ENCODE data around the gene NSUN2. TPM values are rescaled to one million over a fixed set of nuclear protein-coding genes. Genes with fewer than 3 reads are reported as not detected.

NSUN2 gene
- total RNA-seq, 1 experiment from 2014 or later, result 90.7 TPM

DNA sequence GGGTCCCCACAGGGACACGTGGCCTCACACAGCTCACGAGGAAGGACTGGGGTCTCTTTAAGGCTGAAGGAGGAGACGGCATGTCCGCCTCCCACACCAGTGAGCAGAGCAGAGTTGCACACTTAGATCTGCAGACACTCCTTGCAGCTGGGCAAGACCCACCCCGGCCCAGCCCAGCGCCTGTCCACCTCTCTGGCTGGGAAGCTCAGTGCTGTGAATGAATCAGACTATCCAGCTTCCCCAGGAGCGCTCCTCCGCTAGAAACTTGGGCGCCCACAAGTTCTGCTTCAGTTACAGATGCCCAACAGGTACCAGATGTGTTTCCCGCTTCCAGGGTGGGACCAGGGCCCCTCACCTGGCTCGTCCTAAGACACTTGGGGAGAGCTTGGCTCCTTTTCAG, 78.9 kb downstream of the NSUN2 start:
- H3K36me3 Mint-ChIP-seq (ENCODE audit: insufficient read depth, unreplicated experiment), result no peaks in the 10 kb centered on the region
- intact Hi-C loops (cut with micrococcal nuclease; ENCODE audit: unreplicated experiment), result no loop called here
- no peak for DNase-seq
- peaks cover 60% of the 10 kb centered on the region for H3K27me3 Mint-ChIP-seq (ENCODE audit: unreplicated experiment)
- CTCF ChIA-PET, result no interaction called here
- H3K27ac Mint-ChIP-seq (ENCODE audit: unreplicated experiment), result no peak overlapping the region
- no peak for TF ChIP-seq CTCF (IDR thresholded peaks at IDR 0.05; ENCODE audit: unreplicated experiment)
- no TSS peak for BruUV-seq (replicated peaks)
- H3K4me3 Mint-ChIP-seq (ENCODE audit: low read depth, unreplicated experiment), result no peak overlapping the region
- no peaks in the 10 kb centered on the region for H3K4me1 Mint-ChIP-seq (ENCODE audit: low read depth, unreplicated experiment)
- peaks cover 3% of the 10 kb centered on the region for H3K9me3 Mint-ChIP-seq (ENCODE audit: low read depth, unreplicated experiment)

- no peak overlapping the region for H3K4me3 Mint-ChIP-seq (ENCODE audit: low read depth, unreplicated experiment)
- no peak for DNase-seq
- no peaks in the 10 kb centered on the region for H3K4me1 Mint-ChIP-seq (ENCODE audit: low read depth, unreplicated experiment)
- peaks cover 74% of the 10 kb centered on the region for H3K27me3 Mint-ChIP-seq (ENCODE audit: unreplicated experiment)
- CTCF ChIA-PET, result no interaction called here
- no peaks in the 10 kb centered on the region for H3K36me3 Mint-ChIP-seq (ENCODE audit: insufficient read depth, unreplicated experiment)
- intact Hi-C loops (cut with micrococcal nuclease; ENCODE audit: unreplicated experiment), result no loop called here
- no TSS peak for BruUV-seq (replicated peaks)
- TF ChIP-seq CTCF (IDR thresholded peaks at IDR 0.05; ENCODE audit: unreplicated experiment), result no peak
- no peaks in the 10 kb centered on the region for H3K9me3 Mint-ChIP-seq (ENCODE audit: low read depth, unreplicated experiment)
- no peak overlapping the region for H3K27ac Mint-ChIP-seq (ENCODE audit: unreplicated experiment)
These were observed 80.2 kb downstream of the NSUN2 start for GRCh38 chr5:6552612-6553011.

DNA sequence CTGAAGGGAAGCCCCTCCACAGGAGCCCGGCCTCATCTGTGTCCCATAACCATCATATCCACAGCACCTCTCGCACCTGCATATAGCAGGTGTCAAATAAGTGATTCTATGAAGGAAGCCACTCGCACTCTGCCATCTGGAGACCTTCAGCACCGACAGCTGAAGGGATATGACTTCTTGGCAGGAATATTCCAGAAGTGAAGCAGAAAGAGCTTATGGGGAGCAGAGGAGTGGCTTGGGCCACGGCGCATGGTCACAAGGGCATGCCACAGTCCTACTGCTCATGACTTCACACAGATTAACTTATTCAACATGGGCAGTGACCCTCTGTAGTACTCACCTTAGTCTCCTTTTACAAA, 80.9 kb downstream of the NSUN2 start:
- H3K4me3 Mint-ChIP-seq (ENCODE audit: low read depth, unreplicated experiment), result no peak overlapping the region
- no peaks in the 10 kb centered on the region for H3K9me3 Mint-ChIP-seq (ENCODE audit: low read depth, unreplicated experiment)
- BruUV-seq (replicated peaks), result no TSS peak
- CTCF ChIA-PET, result no interaction called here
- no peak for DNase-seq
- no peak for TF ChIP-seq CTCF (IDR thresholded peaks at IDR 0.05; ENCODE audit: unreplicated experiment)
- H3K4me1 Mint-ChIP-seq (ENCODE audit: low read depth, unreplicated experiment), result no peaks in the 10 kb centered on the region
- no peaks in the 10 kb centered on the region for H3K36me3 Mint-ChIP-seq (ENCODE audit: insufficient read depth, unreplicated experiment)
- no peak overlapping the region for H3K27ac Mint-ChIP-seq (ENCODE audit: unreplicated experiment)
- intact Hi-C loops (cut with micrococcal nuclease; ENCODE audit: unreplicated experiment), result no loop called here
- peaks cover 75% of the 10 kb centered on the region for H3K27me3 Mint-ChIP-seq (ENCODE audit: unreplicated experiment)

GRCh38 chr5:6551287-6551954, 81.4 kb downstream of the NSUN2 start:
- no peaks in the 10 kb centered on the region for H3K4me1 Mint-ChIP-seq (ENCODE audit: low read depth, unreplicated experiment)
- peaks cover 75% of the 10 kb centered on the region for H3K27me3 Mint-ChIP-seq (ENCODE audit: unreplicated experiment)
- BruUV-seq (replicated peaks), result no TSS peak
- no peaks in the 10 kb centered on the region for H3K9me3 Mint-ChIP-seq (ENCODE audit: low read depth, unreplicated experiment)
- CTCF ChIA-PET, result no interaction called here
- no peak overlapping the region for H3K4me3 Mint-ChIP-seq (ENCODE audit: low read depth, unreplicated experiment)
- H3K36me3 Mint-ChIP-seq (ENCODE audit: insufficient read depth, unreplicated experiment), result no peaks in the 10 kb centered on the region
- DNase-seq, result no peak
- H3K27ac Mint-ChIP-seq (ENCODE audit: unreplicated experiment), result no peak overlapping the region
- intact Hi-C loops (cut with micrococcal nuclease; ENCODE audit: unreplicated experiment), result no loop called here
- TF ChIP-seq CTCF (IDR thresholded peaks at IDR 0.05; ENCODE audit: unreplicated experiment), result no peak
